Right lobe of liver (tissue), 4 donors: ENCODE results near the gene PTPRN2.

Experiments used
- POLR2A ChIP-seq: fragments of 450-650 bp; IDR thresholded peaks from one replicate; pipeline ENCODE4 v1.6.1; 2017; ENCODE audit warnings: antibody characterized with exemption, mild to moderate bottlenecking
- TF ChIP-seq, protein P1 (sequence below), 4 donors: fragments of 200-600 bp in 3 of 4; fragments of 450-650 bp in 1 of 4; IDR thresholded peaks; one replicate each; pipeline versions ENCODE4 v1.5.1 to v1.8.0; 2016 to 2022; ENCODE audit warnings: antibody characterized with exemption in 4 of 4, mild to moderate bottlenecking in 2 of 4
- donor health status: DM: no; HTN: no; CAD: no.
- donor health status: DM: no; HTN: no; CAD: no.
- donor health status: DM: no; HTN: yes; CAD: no.

DNA sequence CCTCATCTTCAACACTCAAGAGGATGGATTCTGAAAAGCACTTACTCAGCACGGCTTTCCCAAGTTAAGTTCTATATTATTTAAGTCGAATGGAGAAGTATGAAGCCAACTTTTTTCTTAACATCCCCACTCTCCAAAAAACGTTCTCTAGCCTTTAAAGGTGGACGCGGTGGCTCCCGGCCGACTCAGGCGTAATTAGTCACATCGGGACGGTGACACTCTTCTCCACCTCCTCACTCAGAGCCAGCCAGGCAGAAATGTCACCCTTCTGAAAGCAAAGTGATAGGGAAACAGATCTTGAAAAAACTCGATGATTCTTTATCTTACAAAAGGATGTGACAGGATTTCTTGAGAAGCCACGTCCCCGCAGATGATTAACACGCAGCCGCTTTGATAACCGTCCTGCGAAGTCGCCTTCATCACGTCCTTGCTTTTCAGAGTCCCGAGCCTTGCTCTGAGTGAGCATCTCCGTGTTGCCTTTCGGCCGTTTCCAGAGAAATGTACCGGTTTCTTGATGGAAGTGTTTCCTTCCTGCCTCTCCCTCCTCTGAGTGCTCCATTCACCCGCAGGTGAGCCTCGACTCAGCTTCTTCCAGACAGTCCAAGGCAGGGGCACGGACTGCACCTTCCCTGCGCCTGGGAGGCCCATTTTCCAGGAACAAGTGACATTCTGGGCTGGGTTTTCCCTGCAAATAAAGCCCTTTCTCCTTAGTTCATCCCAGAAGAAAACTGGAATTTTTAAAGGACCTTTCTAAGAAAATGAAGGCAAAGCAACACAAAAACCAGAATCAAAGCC is 936.1 kb downstream of the PTPRN2 start:
- TF ChIP-seq, protein P1, sequence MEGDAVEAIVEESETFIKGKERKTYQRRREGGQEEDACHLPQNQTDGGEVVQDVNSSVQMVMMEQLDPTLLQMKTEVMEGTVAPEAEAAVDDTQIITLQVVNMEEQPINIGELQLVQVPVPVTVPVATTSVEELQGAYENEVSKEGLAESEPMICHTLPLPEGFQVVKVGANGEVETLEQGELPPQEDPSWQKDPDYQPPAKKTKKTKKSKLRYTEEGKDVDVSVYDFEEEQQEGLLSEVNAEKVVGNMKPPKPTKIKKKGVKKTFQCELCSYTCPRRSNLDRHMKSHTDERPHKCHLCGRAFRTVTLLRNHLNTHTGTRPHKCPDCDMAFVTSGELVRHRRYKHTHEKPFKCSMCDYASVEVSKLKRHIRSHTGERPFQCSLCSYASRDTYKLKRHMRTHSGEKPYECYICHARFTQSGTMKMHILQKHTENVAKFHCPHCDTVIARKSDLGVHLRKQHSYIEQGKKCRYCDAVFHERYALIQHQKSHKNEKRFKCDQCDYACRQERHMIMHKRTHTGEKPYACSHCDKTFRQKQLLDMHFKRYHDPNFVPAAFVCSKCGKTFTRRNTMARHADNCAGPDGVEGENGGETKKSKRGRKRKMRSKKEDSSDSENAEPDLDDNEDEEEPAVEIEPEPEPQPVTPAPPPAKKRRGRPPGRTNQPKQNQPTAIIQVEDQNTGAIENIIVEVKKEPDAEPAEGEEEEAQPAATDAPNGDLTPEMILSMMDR (IDR thresholded peaks at IDR 0.05) = no peak
- no peak for TF ChIP-seq POLR2A
